A549 (cell line): ENCODE measurements around the gene LOX. TPM values are rescaled to one million over a fixed set of nuclear protein-coding genes. Genes with fewer than 3 reads are reported as not detected.

ENCODE experiments used
- ATAC-seq, 2 experiments: fragments of 200-7000 bp in 1 of 2; fragments of >200 bp in 1 of 2; cut with Nextera tagmentation in 1 of 2; cut with Tn5 transposase in 1 of 2; 3 replicates each; pipeline versions ENCODE4 v1.8.0 to v1.9.1; 2018 to 2020; ENCODE audit warnings: mild to moderate bottlenecking in 1 of 2, moderate library complexity in 1 of 2
- CTCF ChIA-PET: fragments of 300-600 bp; sonication (Branson Sonifier 250); formaldehyde crosslinking; extraction: SDS; loops from one replicate; lab custom pipeline; 2021; ENCODE audit warnings: antibody characterized with exemption, inconsistent platforms; lab: Yijun Ruan, JAX
- POLR2A ChIA-PET: fragments of 350-600 bp; formaldehyde crosslinking; extraction: SDS; loops from one replicate; lab custom pipeline; 2021; ENCODE audit warnings: antibody characterized with exemption, inconsistent platforms; lab: Yijun Ruan, JAX
- DNase-seq, 2 experiments: peaks; one replicate each; pipeline versions ENCODE4 v3.0.0 to v3.0.0-alpha.2; 2011 to 2016; ENCODE audit warnings: low read depth in 1 of 2, low spot score in 1 of 2
- FAIRE-seq: peaks from 2 replicates; lab custom pipeline; 2011; peaks lifted over from hg19 to GRCh38; lab: Jason Lieb, UNC
- H3K27ac ChIP-seq, 2 experiments: fragments of >200 bp; sonication (Bioruptor Twin); formaldehyde crosslinking; 3 replicates each; pipeline ENCODE4 v1.5.1; 2016 to 2017
- H3K4me1 ChIP-seq: fragments of >200 bp; sonication (Bioruptor Twin); formaldehyde crosslinking; 3 replicates; pipeline ENCODE4 v1.6.1; 2016
- H3K4me2 ChIP-seq: fragments of >200 bp; sonication (Bioruptor Twin); formaldehyde crosslinking; 3 replicates; pipeline ENCODE4 v1.6.1; 2016
- H3K4me3 ChIP-seq: fragments of >200 bp; sonication (Bioruptor Twin); formaldehyde crosslinking; 3 replicates; pipeline ENCODE4 v1.5.1; 2016
- H3K9me3 ChIP-seq: fragments of >200 bp; sonication (Bioruptor Twin); formaldehyde crosslinking; 3 replicates; pipeline ENCODE4 v1.6.1; 2016
- EHF ChIP-seq: fragments of 250-450 bp; sonication (Bioruptor Pico); IDR thresholded peaks from 2 replicates; pipeline ENCODE4 v1.5.0; 2020; ENCODE audit warnings: mild to moderate bottlenecking
- ESRRA ChIP-seq: fragments of 150-350 bp; IDR thresholded peaks from 2 replicates; pipeline ENCODE4 v1.6.1; 2014; ENCODE audit warnings: mild to moderate bottlenecking, low read length, borderline replicate concordance
- FOSB ChIP-seq: fragments of 250-450 bp; sonication (Bioruptor Pico); IDR thresholded peaks from 2 replicates; pipeline ENCODE4 v1.5.0; 2020; ENCODE audit warnings: mild to moderate bottlenecking, moderate library complexity
- HDAC2 ChIP-seq: fragments of 200-600 bp; sonication (generic); IDR thresholded peaks from 2 replicates; pipeline ENCODE4 v1.6.1; 2016
- HEYL ChIP-seq: fragments of 250-450 bp; sonication (Bioruptor Pico); IDR thresholded peaks from 2 replicates; pipeline ENCODE4 v1.8.0; 2021; ENCODE audit warnings: mild to moderate bottlenecking, moderate library complexity
- HOXA7 ChIP-seq: fragments of 250-450 bp; sonication (Bioruptor Pico); IDR thresholded peaks from 2 replicates; pipeline ENCODE4 v1.5.0; 2020; ENCODE audit warnings: mild to moderate bottlenecking, moderate library complexity
- HOXB13 ChIP-seq: fragments of 250-450 bp; sonication (Bioruptor Pico); IDR thresholded peaks from 2 replicates; pipeline ENCODE4 v1.5.0; 2020; ENCODE audit warnings: low read depth, mild to moderate bottlenecking, moderate library complexity
- HOXB5 ChIP-seq: fragments of 250-450 bp; sonication (Bioruptor Pico); IDR thresholded peaks from 2 replicates; pipeline ENCODE4 v1.5.0; 2020; ENCODE audit warnings: mild to moderate bottlenecking, moderate library complexity
- JUN ChIP-seq, 2 experiments: fragments of >200 bp; sonication (Bioruptor Twin); formaldehyde crosslinking; IDR thresholded peaks; 2 replicates in 1 of 2; 3 replicates in 1 of 2; pipeline ENCODE4 v1.6.1; 2016 to 2017
- JUNB ChIP-seq: fragments of >200 bp; sonication (Bioruptor Twin); formaldehyde crosslinking; IDR thresholded peaks from 2 replicates; pipeline ENCODE4 v1.6.1; 2016
- MAFK ChIP-seq: fragments of 450-650 bp; IDR thresholded peaks from 2 replicates; pipeline ENCODE4 v1.6.1; 2014; ENCODE audit not compliant: partially characterized antibody
- MAZ ChIP-seq: fragments of 150-350 bp; IDR thresholded peaks from 2 replicates; pipeline ENCODE4 v1.6.1; 2014; ENCODE audit warnings: antibody characterized with exemption, low read depth, low read length, borderline replicate concordance
- NR3C1 ChIP-seq: fragments of >200 bp; sonication (Bioruptor Twin); formaldehyde crosslinking; IDR thresholded peaks from 3 replicates; pipeline ENCODE4 v1.6.1; 2017
- RAD21 ChIP-seq, 2 experiments: fragments of >200 bp in 1 of 2; sonication (Bioruptor Twin) in 1 of 2; formaldehyde crosslinking in 1 of 2; IDR thresholded peaks in 1 of 2; conservative IDR thresholded peaks in 1 of 2; 2 replicates in 1 of 2; 3 replicates in 1 of 2; pipeline ENCODE4 v1.6.1; 2012 to 2018; ENCODE audit warnings: inconsistent platforms in 1 of 2
- RARB ChIP-seq: fragments of 250-450 bp; sonication (Bioruptor Pico); IDR thresholded peaks from 2 replicates; pipeline ENCODE4 v1.8.0; 2021; ENCODE audit warnings: mild to moderate bottlenecking, moderate library complexity
- RCOR1 ChIP-seq: fragments of 150-350 bp; IDR thresholded peaks from 2 replicates; pipeline ENCODE4 v1.6.1; 2014; ENCODE audit warnings: antibody characterized with exemption, low read length, low read depth
- WGBS: methylation state at CpG from one replicate; pipeline ENCODE4 v1.1.6; 2017; ENCODE audit errors: missing lambda C conversion rate; 5-methylcytosine and 5-hydroxymethylcytosine counted together
- polyA minus RNA-seq: library from RNA; depleted of rRNA, polyadenylated mRNA; stranded (reverse); fragments of >200 nt; gene quantifications from 2 replicates; pipeline ENCODE4 v1.2.3, GENCODE V29; 2011; rRNA and poly(A)+ RNA removed
- polyA plus RNA-seq, 4 experiments: library from polyadenylated mRNA; depleted of rRNA in 3 of 4; stranded (reverse); fragments of >200 nt; fragmentation: RNase III in 1 of 4; extraction: RNeasy Plus Mini Kit Qiagen cat#74134 plus additional on column Dnase treatment in 1 of 4; gene quantifications; 2 replicates in 3 of 4; 3 replicates in 1 of 4; pipeline ENCODE4 v1.2.3, GENCODE V29; 2011 to 2017
- TF ChIP-seq, protein P1 (sequence below): fragments of 250-450 bp; sonication (Bioruptor Pico); IDR thresholded peaks from 2 replicates; pipeline ENCODE4 v1.5.0; 2021; ENCODE audit warnings: mild to moderate bottlenecking, moderate library complexity, borderline replicate concordance
- TF ChIP-seq, protein P2 (sequence below): IDR thresholded peaks from 2 replicates; pipeline ENCODE4 v1.6.1; 2012
- TF ChIP-seq, protein P3 (sequence below): IDR thresholded peaks from 2 replicates; pipeline ENCODE4 v1.6.1; 2012; ENCODE audit warnings: low read depth, borderline replicate concordance
- TF ChIP-seq, protein P4 (sequence below): fragments of >200 bp; sonication (Bioruptor Twin); formaldehyde crosslinking; IDR thresholded peaks from 3 replicates; pipeline ENCODE4 v1.5.1; 2016

Gene LOX, protein sequence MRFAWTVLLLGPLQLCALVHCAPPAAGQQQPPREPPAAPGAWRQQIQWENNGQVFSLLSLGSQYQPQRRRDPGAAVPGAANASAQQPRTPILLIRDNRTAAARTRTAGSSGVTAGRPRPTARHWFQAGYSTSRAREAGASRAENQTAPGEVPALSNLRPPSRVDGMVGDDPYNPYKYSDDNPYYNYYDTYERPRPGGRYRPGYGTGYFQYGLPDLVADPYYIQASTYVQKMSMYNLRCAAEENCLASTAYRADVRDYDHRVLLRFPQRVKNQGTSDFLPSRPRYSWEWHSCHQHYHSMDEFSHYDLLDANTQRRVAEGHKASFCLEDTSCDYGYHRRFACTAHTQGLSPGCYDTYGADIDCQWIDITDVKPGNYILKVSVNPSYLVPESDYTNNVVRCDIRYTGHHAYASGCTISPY
- 0.34 and 0.46 TPM in 2 replicates for polyA plus RNA-seq (2011; rRNA removed)
- 0.04 and 0.16 TPM in 2 replicates for polyA plus RNA-seq (2012; cell fraction: cytosol; rRNA removed)
- polyA plus RNA-seq (2012; cell fraction: nucleus; rRNA removed) = 0.12 and 0.17 TPM in 2 replicates
- 0.13 to 0.36 TPM (median 0.17 TPM) in 3 replicates for polyA plus RNA-seq (2017; fragmentation: RNase III; extraction: RNeasy Plus Mini Kit Qiagen cat#74134 plus additional on column Dnase treatment)
- polyA minus RNA-seq = 0.99 and 1.3 TPM in 2 replicates

DNA sequence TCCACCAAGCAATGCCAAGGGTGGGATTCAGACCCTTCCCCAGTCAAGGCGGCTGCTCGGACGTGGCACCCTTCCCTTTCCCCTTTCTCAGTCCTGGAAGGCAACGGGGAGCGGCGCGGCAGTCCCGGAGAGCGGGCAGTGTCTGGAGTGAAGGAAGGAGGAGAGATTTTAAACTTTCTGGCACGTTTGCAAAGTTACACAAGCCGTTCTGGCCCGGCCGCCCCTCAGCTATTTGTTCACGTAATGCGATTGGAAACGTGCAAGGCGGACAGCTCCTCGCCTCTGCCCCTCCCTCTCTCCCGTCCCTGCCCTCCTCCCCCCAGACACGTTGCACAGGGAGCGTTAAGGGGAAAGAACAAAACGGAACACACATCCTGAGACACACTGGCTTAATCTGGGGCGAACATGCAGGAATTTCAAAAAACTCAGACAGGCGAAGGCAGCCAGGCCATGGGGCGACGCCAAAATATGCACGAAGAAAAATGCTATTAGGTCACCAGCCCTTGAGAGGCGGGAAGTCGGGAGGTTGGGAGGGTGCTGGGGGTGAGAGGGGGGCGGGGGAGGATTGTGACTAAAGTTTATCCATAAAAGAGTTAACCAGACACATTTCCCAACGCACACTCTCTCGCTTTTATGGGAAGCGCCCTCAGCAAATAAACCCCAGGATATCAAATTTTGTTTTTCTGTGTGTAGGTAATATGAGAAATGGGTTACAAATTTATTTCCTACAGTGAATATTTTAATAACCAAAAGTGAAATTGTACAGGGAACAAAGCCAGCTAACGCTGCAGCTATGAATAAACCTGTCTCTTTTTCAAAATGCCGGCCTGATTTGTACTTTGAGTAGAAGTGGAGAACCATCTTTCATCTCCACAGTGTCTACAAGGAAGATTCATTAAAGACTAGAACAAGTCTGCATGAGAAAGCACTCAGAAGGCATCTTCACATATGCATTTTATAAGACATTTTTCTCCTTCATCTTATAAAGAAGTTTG, at the start of gene LOX:
Gene LOX (minus strand): TSS at position 144 of the 995 bp plus-strand sequence. CDS start 274 bp downstream, outside the sequence.
- CTCF ChIA-PET = interaction anchor here (0.6 to 3.8 kb wide), 9 partner anchors 10 to 118 kb away, joined by 3 to 36 read pairs (median 4); no protein-coding TSS in a partner anchor
- Histone ChIP-seq H3K4me3 (peak within 1 kb of the TSS; percentile 55), H3K4me2 (peak within 1 kb of the TSS; percentile 100), H3K4me1 (peaks cover 11% of the 10 kb centered on the region; the same call in 1 of the 3 replicates)
- POLR2A ChIA-PET = no interaction called here
- DNase-seq (peak in 1 of 2 experiments; percentile 13), FAIRE-seq (no peak)
- TF ChIP-seq RAD21 (conservative IDR thresholded peaks at IDR 0.05 in 1 of 2, IDR thresholded peaks at IDR 0.05 in 1 of 2) = no peak
- TF ChIP-seq, all 56 proteins: peak for 0
- peak within 1 kb of the TSS; percentile 12 to 33; a peak in 5 of 6 replicates for H3K27ac ChIP-seq
- no peaks in the 10 kb centered on the region for H3K9me3 ChIP-seq
- 64% methylated on average over 34 of the region's 35 CpGs for WGBS
- peak; percentile 21 to 31; a peak in 3 of 6 replicates for ATAC-seq

DNA sequence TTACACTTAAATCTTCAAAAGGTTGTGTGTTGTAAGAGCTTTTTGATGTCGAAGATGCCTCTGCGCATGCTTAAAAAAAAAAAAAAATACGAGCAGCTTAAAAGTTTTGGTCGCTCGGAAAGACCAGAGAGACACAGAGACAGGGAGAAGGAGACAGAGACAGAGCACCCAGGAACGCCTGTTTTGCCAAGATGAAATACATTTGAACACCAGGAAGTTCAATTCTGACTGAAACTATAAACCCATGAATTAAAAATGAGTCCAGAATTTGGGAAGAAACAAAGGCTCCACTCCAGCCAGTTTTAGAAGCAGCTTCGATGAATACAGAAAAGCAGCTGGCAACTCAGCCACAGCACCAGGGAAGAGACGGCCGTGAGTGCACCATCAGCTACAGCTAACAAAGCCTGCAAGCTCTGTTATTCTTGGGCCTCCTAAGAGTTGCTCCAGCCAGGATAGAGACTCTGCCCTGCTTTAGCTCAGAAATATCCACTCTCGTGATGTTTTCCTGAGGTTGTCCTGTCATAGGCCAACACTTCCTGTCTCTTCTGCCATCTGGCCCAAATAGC, 48.8 kb upstream of the LOX start:
- no peak for ATAC-seq
- no peaks in the 10 kb centered on the region for H3K4me1 ChIP-seq

More for the DNA sequence above, 48.8 kb upstream of the LOX start:
- no peak for FAIRE-seq
- Histone ChIP-seq H3K4me3 (no peak overlapping the region), H3K4me2 (no peak overlapping the region)
- WGBS = 76% methylated on average over 10 of the region's 10 CpGs
- CTCF ChIA-PET = interaction anchor here (0.6 kb wide), 1 partner anchor 1302 kb away, joined by 5 read pairs; no protein-coding TSS in a partner anchor
- TF ChIP-seq, protein P1, sequence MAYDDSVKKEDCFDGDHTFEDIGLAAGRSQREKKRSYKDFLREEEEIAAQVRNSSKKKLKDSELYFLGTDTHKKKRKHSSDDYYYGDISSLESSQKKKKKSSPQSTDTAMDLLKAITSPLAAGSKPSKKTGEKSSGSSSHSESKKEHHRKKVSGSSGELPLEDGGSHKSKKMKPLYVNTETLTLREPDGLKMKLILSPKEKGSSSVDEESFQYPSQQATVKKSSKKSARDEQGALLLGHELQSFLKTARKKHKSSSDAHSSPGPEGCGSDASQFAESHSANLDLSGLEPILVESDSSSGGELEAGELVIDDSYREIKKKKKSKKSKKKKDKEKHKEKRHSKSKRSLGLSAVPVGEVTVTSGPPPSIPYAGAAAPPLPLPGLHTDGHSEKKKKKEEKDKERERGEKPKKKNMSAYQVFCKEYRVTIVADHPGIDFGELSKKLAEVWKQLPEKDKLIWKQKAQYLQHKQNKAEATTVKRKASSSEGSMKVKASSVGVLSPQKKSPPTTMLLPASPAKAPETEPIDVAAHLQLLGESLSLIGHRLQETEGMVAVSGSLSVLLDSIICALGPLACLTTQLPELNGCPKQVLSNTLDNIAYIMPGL (CRISPR knock-in tag) = no peak
- TF ChIP-seq, protein P2, sequence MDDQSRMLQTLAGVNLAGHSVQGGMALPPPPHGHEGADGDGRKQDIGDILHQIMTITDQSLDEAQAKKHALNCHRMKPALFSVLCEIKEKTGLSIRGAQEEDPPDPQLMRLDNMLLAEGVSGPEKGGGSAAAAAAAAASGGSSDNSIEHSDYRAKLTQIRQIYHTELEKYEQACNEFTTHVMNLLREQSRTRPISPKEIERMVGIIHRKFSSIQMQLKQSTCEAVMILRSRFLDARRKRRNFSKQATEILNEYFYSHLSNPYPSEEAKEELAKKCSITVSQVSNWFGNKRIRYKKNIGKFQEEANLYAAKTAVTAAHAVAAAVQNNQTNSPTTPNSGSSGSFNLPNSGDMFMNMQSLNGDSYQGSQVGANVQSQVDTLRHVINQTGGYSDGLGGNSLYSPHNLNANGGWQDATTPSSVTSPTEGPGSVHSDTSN = no peak
- TF ChIP-seq MAZ (no peak), RCOR1 (no peak), FOSB (CRISPR knock-in tag) (no peak), HDAC2 (no peak), JUN (IDR thresholded peaks at IDR 0.05) (no peak), HOXA7 (no peak), ESRRA (no peak), HEYL (no peak), RARB (CRISPR knock-in tag) (no peak), JUNB (no peak), MAFK (no peak), HOXB13 (CRISPR knock-in tag) (no peak), HOXB5 (CRISPR knock-in tag) (no peak), EHF (no peak), NR3C1 (no peak)
- TF ChIP-seq, protein P3, sequence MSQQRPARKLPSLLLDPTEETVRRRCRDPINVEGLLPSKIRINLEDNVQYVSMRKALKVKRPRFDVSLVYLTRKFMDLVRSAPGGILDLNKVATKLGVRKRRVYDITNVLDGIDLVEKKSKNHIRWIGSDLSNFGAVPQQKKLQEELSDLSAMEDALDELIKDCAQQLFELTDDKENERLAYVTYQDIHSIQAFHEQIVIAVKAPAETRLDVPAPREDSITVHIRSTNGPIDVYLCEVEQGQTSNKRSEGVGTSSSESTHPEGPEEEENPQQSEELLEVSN = no peak
- TF ChIP-seq, protein P4, sequence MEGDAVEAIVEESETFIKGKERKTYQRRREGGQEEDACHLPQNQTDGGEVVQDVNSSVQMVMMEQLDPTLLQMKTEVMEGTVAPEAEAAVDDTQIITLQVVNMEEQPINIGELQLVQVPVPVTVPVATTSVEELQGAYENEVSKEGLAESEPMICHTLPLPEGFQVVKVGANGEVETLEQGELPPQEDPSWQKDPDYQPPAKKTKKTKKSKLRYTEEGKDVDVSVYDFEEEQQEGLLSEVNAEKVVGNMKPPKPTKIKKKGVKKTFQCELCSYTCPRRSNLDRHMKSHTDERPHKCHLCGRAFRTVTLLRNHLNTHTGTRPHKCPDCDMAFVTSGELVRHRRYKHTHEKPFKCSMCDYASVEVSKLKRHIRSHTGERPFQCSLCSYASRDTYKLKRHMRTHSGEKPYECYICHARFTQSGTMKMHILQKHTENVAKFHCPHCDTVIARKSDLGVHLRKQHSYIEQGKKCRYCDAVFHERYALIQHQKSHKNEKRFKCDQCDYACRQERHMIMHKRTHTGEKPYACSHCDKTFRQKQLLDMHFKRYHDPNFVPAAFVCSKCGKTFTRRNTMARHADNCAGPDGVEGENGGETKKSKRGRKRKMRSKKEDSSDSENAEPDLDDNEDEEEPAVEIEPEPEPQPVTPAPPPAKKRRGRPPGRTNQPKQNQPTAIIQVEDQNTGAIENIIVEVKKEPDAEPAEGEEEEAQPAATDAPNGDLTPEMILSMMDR = no peak
- TF ChIP-seq, all 56 proteins: peak for 0
- POLR2A ChIA-PET = no interaction called here
- DNase-seq = no peak
- Histone ChIP-seq H3K27ac (no peak overlapping the region), H3K9me3 (no peaks in the 10 kb centered on the region)
